Epithelial cell of alveolus of lung (primary cell): ENCODE measurements around the gene LRRC8C. TPM values are rescaled to one million over a fixed set of nuclear protein-coding genes. Genes with fewer than 3 reads are reported as not detected.

Source experiments
- total RNA-seq: library from RNA; depleted of rRNA; stranded (reverse); fragments of >200 nt; gene quantifications from 2 replicates; pipeline ENCODE4 v1.2.1, GENCODE V29; 2015

Gene LRRC8C
- 14.9 and 18.2 TPM in 2 replicates for total RNA-seq

GRCh38 chr1:89632657-89633247, at the start of gene LRRC8C:
LRRC8C (plus strand) TSS chr1:89633120; CDS start chr1:89686474, 53,354 bp downstream.

Other genes starting within 250 kb of the LRRC8C start
- 2.0 and 5.8 TPM in 2 replicates for gene LRRC8B, start 108.3 kb upstream of the LRRC8C start, total RNA-seq
- gene LRRC8D, start 187.9 kb downstream of the LRRC8C start, total RNA-seq = 25.0 and 37.8 TPM in 2 replicates